Gastroesophageal sphincter (tissue), 4 donors: ENCODE results near the gene ZCCHC24. TPM values are rescaled to one million over a fixed set of nuclear protein-coding genes. Genes with fewer than 3 reads are reported as not detected.

Source experiments
- ATAC-seq: fragments of 150-250 bp; one replicate; pipeline ENCODE4 v1.9.1; 2016; ENCODE audit warnings: mild to moderate bottlenecking, moderate library complexity
- H3K27ac ChIP-seq, 4 donors: fragments of 200-600 bp; sonication (generic) in 3 of 4; 1 replicate in 3 of 4; 2 replicates in 1 of 4; pipeline ENCODE4 v1.5.1; 2016 to 2019
- H3K27me3 ChIP-seq: fragments of 200-600 bp; sonication (generic); one replicate; pipeline ENCODE4 v1.5.1; 2019
- H3K36me3 ChIP-seq, 2 donors: fragments of 200-600 bp; sonication (generic); one replicate each; pipeline ENCODE4 v1.5.1; 2019; ENCODE audit warnings: control low read depth in 1 of 2
- H3K4me1 ChIP-seq, 3 donors: fragments of 200-600 bp; sonication (generic); 1 replicate in 2 of 3; 2 replicates in 1 of 3; pipeline ENCODE4 v1.5.1; 2016 to 2019; ENCODE audit warnings: control low read depth in 2 of 3
- H3K4me3 ChIP-seq, 2 donors: fragments of 200-600 bp; sonication (generic); one replicate each; pipeline ENCODE4 v1.5.1; 2019; ENCODE audit warnings: mild to moderate bottlenecking in 1 of 2, moderate library complexity in 1 of 2
- H3K9me3 ChIP-seq, 3 donors: fragments of 200-600 bp; sonication (generic); one replicate each; pipeline ENCODE4 v1.5.1; 2017 to 2019; ENCODE audit warnings: control low read depth in 2 of 3
- CTCF ChIP-seq, 4 experiments: fragments of 200-600 bp in 2 of 4; fragments of 450-650 bp in 2 of 4; sonication (generic) in 1 of 4; IDR thresholded peaks; one replicate each; pipeline ENCODE4 v1.5.1; 2017 to 2019; ENCODE audit warnings: antibody characterized with exemption in 4 of 4, mild to moderate bottlenecking in 2 of 4, moderate library complexity in 2 of 4
- EP300 ChIP-seq: sonication (generic); formaldehyde crosslinking; IDR thresholded peaks from one replicate; pipeline ENCODE4 v1.6.1; 2017; ENCODE audit warnings: antibody characterized with exemption, mild to moderate bottlenecking
- POLR2A ChIP-seq, 2 donors: fragments of 450-650 bp; IDR thresholded peaks; one replicate each; pipeline ENCODE4 v1.6.1; 2017; ENCODE audit warnings: antibody characterized with exemption in 2 of 2, mild to moderate bottlenecking in 2 of 2, moderate library complexity in 1 of 2
- POLR2AphosphoS5 ChIP-seq: sonication (generic); formaldehyde crosslinking; IDR thresholded peaks from one replicate; pipeline ENCODE4 v1.6.1; 2017; ENCODE audit warnings: antibody characterized with exemption
- whole genome bisulfite sequencing, 2 donors: methylation state at CpG; one replicate each; pipeline ENCODE4 v1.1.5; 2018; ENCODE audit warnings: low coverage in 1 of 2; 5-methylcytosine and 5-hydroxymethylcytosine counted together
- total RNA-seq, 4 donors: library from RNA; depleted of rRNA; stranded (reverse); fragments of >200 nt; gene quantifications; one replicate each; pipeline ENCODE4 v1.1.0, GENCODE V29; 2016

Gene ZCCHC24
- total RNA-seq, 4 donors from 2014 or later: 60.5 to 186 (median 84.1) TPM

GRCh38 chr10:79404231-79404609, 41.2 kb downstream of the ZCCHC24 start:
- Histone ChIP-seq H3K27ac (peak overlapping the region in 1 of 4 donors; percentile 5), H3K4me3 (peak overlapping the region in 1 of 2 donors; percentile 24), H3K27me3 (no peaks in the 10 kb centered on the region), H3K9me3 (no peaks in the 10 kb centered on the region), H3K36me3 (no peaks in the 10 kb centered on the region), H3K4me1 (peaks cover 0 to 48% (median 27%) of the 10 kb centered on the region in 3 donors)
- peak; percentile 63 for ATAC-seq
- WGBS, 2 donors: 0 to 15% methylated on average over 1 to 3 of the region's 7 CpGs
- no peak for TF ChIP-seq EP300
- peak; percentile 22 for TF ChIP-seq POLR2AphosphoS5

GRCh38 chr10:79403441-79404230, 41.8 kb downstream of the ZCCHC24 start:
- Histone ChIP-seq H3K27ac (peak overlapping the region in 1 of 4 donors; percentile 5), H3K27me3 (no peaks in the 10 kb centered on the region), H3K4me1 (peaks cover 0 to 54% (median 27%) of the 10 kb centered on the region in 3 donors), H3K36me3 (no peaks in the 10 kb centered on the region), H3K4me3 (peak overlapping the region in 1 of 2 donors; percentile 24), H3K9me3 (no peaks in the 10 kb centered on the region)
- no peak for ATAC-seq
- TF ChIP-seq CTCF (IDR thresholded peaks at IDR 0.05) (no peak), POLR2AphosphoS5 (no peak)
- WGBS, 2 donors: 28 to 29% methylated on average over 9 to 15 of the region's 23 CpGs

- peaks cover 0 to 61% (median 25%) of the 10 kb centered on the region in 3 donors for H3K4me1 ChIP-seq
- ATAC-seq: no peak
- peak overlapping the region in 1 of 4 donors; percentile 5 for H3K27ac ChIP-seq
- no peaks in the 10 kb centered on the region for H3K36me3 ChIP-seq
- H3K9me3 ChIP-seq: no peaks in the 10 kb centered on the region
- H3K27me3 ChIP-seq: no peaks in the 10 kb centered on the region
- TF ChIP-seq POLR2AphosphoS5: no peak
- no peak for TF ChIP-seq EP300
- TF ChIP-seq CTCF (IDR thresholded peaks at IDR 0.05): no peak
- TF ChIP-seq POLR2A (IDR thresholded peaks at IDR 0.05): no peak
- peak overlapping the region in 1 of 2 donors; percentile 24 for H3K4me3 ChIP-seq
- WGBS, 2 donors: 63 to 80% methylated on average over 1 to 2 of the region's 8 CpGs
Observed at GRCh38 chr10:79402951-79403350, 42.5 kb downstream of the ZCCHC24 start.

GRCh38 chr10:79402625-79402946, 42.8 kb downstream of the ZCCHC24 start:
- Histone ChIP-seq H3K4me3 (no peak overlapping the region), H3K4me1 (peaks cover 0 to 65% (median 27%) of the 10 kb centered on the region in 3 donors), H3K27ac (peak overlapping the region in 1 of 4 donors; percentile 45), H3K9me3 (no peaks in the 10 kb centered on the region), H3K27me3 (no peaks in the 10 kb centered on the region), H3K36me3 (no peaks in the 10 kb centered on the region)
- TF ChIP-seq CTCF (IDR thresholded peaks at IDR 0.05) (no peak), EP300 (no peak), POLR2A (IDR thresholded peaks at IDR 0.05) (no peak)
- no peak for ATAC-seq
- 89 to 100% methylated on average over 3 to 7 of the region's 7 CpGs for WGBS, 2 donors

- WGBS, 2 donors: 90% methylated on average over 2 of the region's 23 CpGs; no CpG with 5 or more reads in 1 of the 2 donors
- Histone ChIP-seq H3K36me3 (no peaks in the 10 kb centered on the region), H3K27ac (peak overlapping the region in 1 of 4 donors; percentile 45), H3K4me3 (peak overlapping the region in 1 of 2 donors; percentile 2), H3K27me3 (no peaks in the 10 kb centered on the region), H3K9me3 (no peaks in the 10 kb centered on the region), H3K4me1 (peaks cover 0 to 78% (median 27%) of the 10 kb centered on the region in 3 donors)
- TF ChIP-seq EP300 (no peak), POLR2AphosphoS5 (peak; percentile 67)
- peak; percentile 37 for ATAC-seq
Observed at GRCh38 chr10:79401015-79401921, 44.2 kb downstream of the ZCCHC24 start.
